PC-3 (cell line): ENCODE data around the gene FMO3. TPM values are rescaled to one million over a fixed set of nuclear protein-coding genes. Genes with fewer than 3 reads are reported as not detected.

ENCODE experiments used
- ATAC-seq: fragments of 200-7000 bp; cut with Tn5 transposase; 2 replicates; pipeline ENCODE4 v1.9.1; 2020; ENCODE audit warnings: mild to moderate bottlenecking, moderate library complexity
- BruUV-seq: library from RNA; stranded (reverse); fragments of 400-500 nt; replicated peaks from 2 replicates; lab custom pipeline; 2021; lab: Mats Ljungman, UMichigan
- CTCF ChIA-PET: fragments of 300-600 bp; sonication (Branson Sonifier 250); formaldehyde crosslinking; loops from one replicate; lab custom pipeline; 2022; ENCODE audit warnings: antibody characterized with exemption; lab: Charles Lee
- POLR2A ChIA-PET: fragments of 300-600 bp; sonication (Branson Sonifier 250); formaldehyde crosslinking; loops from one replicate; lab custom pipeline; 2022; ENCODE audit warnings: antibody characterized with exemption; ENCODE audit not compliant: unreplicated experiment; lab: Charles Lee
- DNase-seq: peaks from one replicate; pipeline ENCODE4 v3.0.0-alpha.2; 2015
- H2AFZ ChIP-seq: fragments of 300-600 bp; sonication (generic); 2 replicates; pipeline ENCODE4 v1.6.0; 2016; ENCODE audit warnings: antibody characterized with exemption, low read length
- H3F3A ChIP-seq: fragments of 300-600 bp; sonication (generic); one replicate; pipeline ENCODE4 v1.6.0; 2017; ENCODE audit warnings: antibody characterized with exemption, low read length, control low read depth, mild to moderate bottlenecking; ENCODE audit not compliant: unreplicated experiment
- H3K27ac ChIP-seq: fragments of 300-600 bp; sonication (generic); 2 replicates; pipeline ENCODE4 v1.5.1; 2016; ENCODE audit warnings: mild to moderate bottlenecking, low read length
- H3K27me3 ChIP-seq: fragments of 300-600 bp; sonication (generic); 2 replicates; pipeline ENCODE4 v1.6.1; 2016; ENCODE audit warnings: low read length, mixed read lengths
- H3K36me3 ChIP-seq: fragments of 300-600 bp; sonication (generic); 2 replicates; pipeline ENCODE4 v1.6.1; 2016; ENCODE audit warnings: low read depth, mixed run types, low read length, mixed read lengths
- H3K4me1 ChIP-seq: fragments of 300-600 bp; sonication (generic); 2 replicates; pipeline ENCODE4 v1.5.1; 2016; ENCODE audit warnings: low read length; ENCODE audit not compliant: insufficient read depth
- H3K4me2 ChIP-seq: fragments of 300-600 bp; sonication (generic); 2 replicates; pipeline ENCODE4 v1.6.0; 2016; ENCODE audit warnings: low read length
- H3K4me3 ChIP-seq: fragments of 300-600 bp; sonication (generic); 2 replicates; pipeline ENCODE4 v1.5.1; 2016; ENCODE audit warnings: mild to moderate bottlenecking, low read length, mixed read lengths
- H3K79me2 ChIP-seq: fragments of 300-600 bp; sonication (generic); 2 replicates; pipeline ENCODE4 v1.6.1; 2017; ENCODE audit warnings: low read length, mixed read lengths
- H3K9ac ChIP-seq: fragments of 300-600 bp; sonication (generic); 2 replicates; pipeline ENCODE4 v1.6.0; 2016; ENCODE audit warnings: mild to moderate bottlenecking, low read length
- H3K9me2 ChIP-seq: fragments of 300-600 bp; sonication (generic); replicated peaks from 2 replicates; pipeline ENCODE4 v1.6.1; 2016; ENCODE audit warnings: mixed run types, low read length, mixed read lengths
- H3K9me3 ChIP-seq: fragments of 300-600 bp; sonication (generic); 2 replicates; pipeline ENCODE4 v1.6.1; 2016; ENCODE audit warnings: low read length, mixed read lengths
- H4K20me1 ChIP-seq: fragments of 300-600 bp; sonication (generic); 2 replicates; pipeline ENCODE4 v1.6.1; 2016; ENCODE audit warnings: low read length, mixed read lengths
- CTCF ChIP-seq: fragments of 300-600 bp; sonication (generic); conservative IDR thresholded peaks from 2 replicates; pipeline ENCODE4 v1.5.1; 2017; ENCODE audit warnings: antibody characterized with exemption, low read depth, mild to moderate bottlenecking, low read length
- EZH2 ChIP-seq: fragments of 300-600 bp; sonication (generic); IDR thresholded peaks from one replicate; pipeline ENCODE4 v1.6.1; 2017; ENCODE audit warnings: antibody characterized with exemption, mild to moderate bottlenecking, low read length; ENCODE audit not compliant: unreplicated experiment
- EZH2phosphoT487 ChIP-seq: fragments of 300-600 bp; sonication (generic); IDR thresholded peaks from 2 replicates; pipeline ENCODE4 v1.6.1; 2018; ENCODE audit warnings: mild to moderate bottlenecking, antibody characterized with exemption, low read length, borderline replicate concordance
- intact Hi-C: fragments of 100-400 bp; cut with micrococcal nuclease; formaldehyde crosslinking; loops from 2 replicates; pipeline ENCODE4 v1.9.0; 2023
- total RNA-seq: library from RNA; depleted of rRNA; stranded (reverse); fragments of >200 nt; gene quantifications from 2 replicates; pipeline ENCODE4 v1.2.3, GENCODE V29; 2014

Gene FMO3
- total RNA-seq, 1 experiment from 2014 or later = not detected

- no peak for DNase-seq
- no peaks in the 10 kb centered on the region for H3K9me2 ChIP-seq
- no peaks in the 10 kb centered on the region for H4K20me1 ChIP-seq
- H3K4me2 ChIP-seq = no peak overlapping the region
- TF ChIP-seq EZH2 = no peak
- TF ChIP-seq EZH2phosphoT487 = no peak
- TF ChIP-seq CTCF = no peak
- intact Hi-C loops = no loop called here
- no peaks in the 10 kb centered on the region for H3K79me2 ChIP-seq
- no peaks in the 10 kb centered on the region for H3K36me3 ChIP-seq
- ATAC-seq = no peak
- no peak overlapping the region for H3K9ac ChIP-seq
- ChIA-PET POLR2A (no interaction called here), CTCF (no interaction called here)
- H3K27ac ChIP-seq = no peak overlapping the region
- BruUV-seq = no TSS peak
- H3K9me3 ChIP-seq = no peaks in the 10 kb centered on the region
- H2AFZ ChIP-seq = no peak overlapping the region
- peaks cover 75% of the 10 kb centered on the region for H3K27me3 ChIP-seq
- no peaks in the 10 kb centered on the region for H3F3A ChIP-seq
- H3K4me3 ChIP-seq = no peak overlapping the region
- no peaks in the 10 kb centered on the region for H3K4me1 ChIP-seq
Observed at GRCh38 chr1:171142416-171143385, 52.0 kb downstream of the FMO3 start.

GRCh38 chr1:171150156-171150555 lies 59.5 kb downstream of the FMO3 start:
- intact Hi-C loops = no loop called here
- Histone ChIP-seq H2AFZ (no peak overlapping the region), H3K27me3 (peaks cover 47% of the 10 kb centered on the region), H3K79me2 (no peaks in the 10 kb centered on the region), H3F3A (no peaks in the 10 kb centered on the region), H4K20me1 (no peaks in the 10 kb centered on the region), H3K4me1 (no peaks in the 10 kb centered on the region), H3K9ac (no peak overlapping the region), H3K9me3 (no peaks in the 10 kb centered on the region), H3K4me2 (no peak overlapping the region), H3K36me3 (no peaks in the 10 kb centered on the region), H3K27ac (no peak overlapping the region), H3K9me2 (no peaks in the 10 kb centered on the region), H3K4me3 (no peak overlapping the region)
- DNase-seq (no peak), ATAC-seq (no peak)
- TF ChIP-seq CTCF (no peak), EZH2phosphoT487 (no peak), EZH2 (no peak)
- POLR2A ChIA-PET = no interaction called here
- BruUV-seq = no TSS peak
- CTCF ChIA-PET = no interaction called here

- CTCF ChIA-PET = no interaction called here
- POLR2A ChIA-PET = no interaction called here
- TF ChIP-seq EZH2phosphoT487 (no peak), EZH2 (no peak), CTCF (no peak)
- Histone ChIP-seq H3K4me3 (no peak overlapping the region), H3K4me2 (no peak overlapping the region), H3K9me3 (no peaks in the 10 kb centered on the region), H3K27me3 (peaks cover 40% of the 10 kb centered on the region), H4K20me1 (no peaks in the 10 kb centered on the region), H3K4me1 (no peaks in the 10 kb centered on the region), H3K79me2 (no peaks in the 10 kb centered on the region), H3K9ac (no peak overlapping the region), H3K9me2 (no peaks in the 10 kb centered on the region), H2AFZ (no peak overlapping the region), H3K36me3 (no peaks in the 10 kb centered on the region), H3F3A (no peaks in the 10 kb centered on the region), H3K27ac (no peak overlapping the region)
- DNase-seq (no peak), ATAC-seq (no peak)
- intact Hi-C loops = no loop called here
- BruUV-seq = no TSS peak
Observed at GRCh38 chr1:171152549-171152948, 61.8 kb downstream of the FMO3 start.
